T-helper 2 cell treated with Interferon-gamma antibody and Interleukin-4, amounts not matched to agents 100 ng/mL and 5 ng/mL, for 36 hours (primary cell): Measurements from ENCODE around the gene AHI1. TPM values are rescaled to one million over a fixed set of nuclear protein-coding genes. Genes with fewer than 3 reads are reported as not detected.

Source experiments
- intact Hi-C: fragments of 100-400 bp; cut with micrococcal nuclease; formaldehyde crosslinking; loops from one replicate; pipeline ENCODE4 v1.15.1; 2023
- total RNA-seq: library from RNA; stranded (reverse); gene quantifications from 2 replicates; pipeline ENCODE4 v1.2.3, GENCODE V29; 2022

The AHI1 gene
- total RNA-seq, 1 donor from 2014 or later, result 33.9 TPM

DNA sequence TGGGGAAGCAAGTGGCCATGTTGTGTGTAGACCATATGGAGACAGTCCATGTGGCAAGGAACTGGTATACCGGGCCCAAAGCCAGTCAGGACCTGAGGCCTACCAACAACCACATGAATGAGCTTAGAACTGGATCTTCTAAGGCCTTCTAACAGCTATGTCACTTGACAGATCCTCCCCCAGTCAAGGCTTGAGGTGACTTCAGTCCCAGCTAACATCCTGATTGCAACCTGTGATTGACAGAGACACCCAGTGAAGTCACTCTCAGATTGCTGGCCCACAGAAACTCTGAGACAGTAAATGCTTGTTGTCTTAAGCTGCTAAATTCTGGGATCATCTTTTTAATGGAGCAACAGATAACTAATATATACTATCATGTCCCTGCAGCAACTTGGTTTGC lies 32.9 kb downstream of the AHI1 start:
- intact Hi-C loops, result no loop called here

DNA sequence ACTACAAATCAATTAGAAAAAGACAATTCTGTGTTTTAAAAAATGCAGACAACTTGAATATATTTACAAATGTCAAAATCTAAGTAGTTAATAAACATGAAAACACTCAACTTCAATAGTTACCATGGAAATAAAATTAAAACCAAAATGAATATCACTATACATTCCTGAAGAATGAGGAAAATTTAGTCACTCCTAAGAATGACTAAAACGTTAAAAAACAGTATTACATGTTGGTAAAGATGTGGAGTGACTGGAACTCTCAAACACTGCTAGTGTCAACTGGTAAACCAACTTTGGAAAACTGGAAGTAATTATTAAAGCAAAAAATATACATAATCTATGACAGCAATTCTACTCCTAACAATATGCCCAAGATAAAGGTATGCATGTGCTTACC lies 36.3 kb downstream of the AHI1 start:
- intact Hi-C loops, result no loop called here

DNA sequence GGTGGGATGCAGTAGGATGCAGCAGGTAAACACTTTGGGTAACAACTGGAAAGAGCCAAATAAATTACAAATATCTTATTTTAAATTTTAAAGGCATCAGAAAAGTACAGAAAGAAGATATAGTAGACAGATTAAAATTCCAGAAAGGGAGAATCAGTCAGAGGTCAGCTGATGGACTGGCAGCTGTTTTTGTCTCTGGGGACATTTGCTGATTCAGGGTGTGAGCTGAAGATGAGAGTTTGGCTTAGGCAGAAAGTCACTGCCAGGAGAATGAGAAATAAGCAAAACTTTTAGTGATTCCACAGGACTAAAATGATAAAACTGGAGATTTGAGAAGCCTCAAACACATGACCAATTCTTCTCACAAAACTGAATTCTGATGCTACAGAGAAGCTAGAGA lies 39.5 kb downstream of the AHI1 start:
- intact Hi-C loops, result no loop called here

DNA sequence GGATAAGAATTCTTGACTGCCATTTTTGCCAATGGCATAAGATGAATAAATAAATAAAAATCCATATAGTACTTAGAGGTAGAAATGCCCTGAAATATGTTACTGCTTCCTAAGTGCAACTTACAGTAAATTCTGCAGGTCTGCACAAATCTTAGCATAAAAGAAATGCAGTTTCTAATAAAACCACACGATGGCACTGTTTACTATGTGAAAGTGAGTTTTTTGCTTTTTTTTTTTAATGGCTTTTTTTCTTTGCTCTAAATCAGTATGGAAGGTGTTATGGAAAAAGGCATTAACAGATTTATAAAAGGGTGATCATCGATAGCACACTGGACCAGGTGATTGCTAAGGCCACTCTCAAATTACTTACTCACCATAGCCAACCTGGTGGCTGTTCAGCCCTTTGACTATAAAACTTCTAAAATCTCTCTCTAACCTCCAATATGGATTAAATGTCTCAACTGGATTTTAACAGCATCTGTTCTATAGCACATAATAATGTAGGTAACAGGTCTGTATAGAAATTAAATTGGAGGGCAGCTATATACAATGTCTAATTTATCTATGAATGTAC lies 45.8 kb downstream of the AHI1 start:
- intact Hi-C loops, result loop anchor here (1.0 to 5.0 kb wide), 3 partner anchors 46 to 866 kb away; partner anchors contain the start of gene AHI1

DNA sequence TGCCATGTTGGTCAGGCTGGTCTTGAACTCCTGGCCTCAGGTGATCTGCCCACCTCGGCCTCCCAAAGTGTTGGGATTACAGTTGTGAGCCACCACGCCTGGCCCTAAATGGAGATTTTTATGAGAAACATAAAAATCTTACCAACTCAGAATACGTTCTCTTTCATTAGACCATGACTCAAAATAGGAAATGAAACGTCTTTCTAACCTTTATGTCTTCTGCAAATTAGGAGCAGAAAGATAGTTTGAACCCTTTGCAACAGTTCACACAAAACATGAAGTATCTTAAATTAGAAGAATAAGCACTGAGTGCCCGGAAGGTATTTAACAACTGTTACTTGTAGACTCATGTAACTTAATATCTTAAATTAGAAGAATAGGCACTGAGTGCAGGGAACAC lies 48.3 kb downstream of the AHI1 start:
- intact Hi-C loops, result no loop called here

DNA sequence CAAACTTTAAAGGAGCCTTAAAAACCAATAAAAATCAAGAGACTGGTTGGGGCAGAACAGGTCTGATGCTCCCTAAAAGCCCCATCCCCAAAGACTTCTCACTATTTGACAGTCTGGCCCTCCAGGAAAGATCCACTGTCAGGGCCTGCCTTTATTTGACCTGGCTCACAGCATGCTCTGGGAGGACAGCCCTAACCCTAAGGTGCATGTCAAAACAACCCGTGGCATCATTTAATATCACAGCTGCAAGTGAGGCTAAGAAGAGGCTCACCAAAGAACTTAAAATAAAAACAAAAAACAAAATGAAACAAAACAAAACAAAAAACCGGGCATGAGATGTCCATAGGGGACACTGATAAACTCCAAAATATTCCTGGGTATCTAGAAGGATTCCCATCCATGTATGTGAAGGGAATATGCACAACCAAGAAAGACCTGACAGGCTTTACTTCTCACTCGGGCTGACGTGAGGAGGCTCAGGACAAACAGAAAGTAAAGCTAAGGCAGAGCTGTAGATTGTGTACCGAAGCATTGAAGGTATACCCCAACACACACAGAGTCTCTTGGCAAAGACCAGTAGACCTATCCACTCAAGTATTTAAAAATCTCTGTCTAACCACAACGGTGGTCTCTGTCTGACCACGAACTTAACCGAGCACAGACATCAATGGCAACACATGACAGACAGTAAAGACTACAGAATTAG lies 57.3 kb downstream of the AHI1 start:
- intact Hi-C loops, result no loop called here

DNA sequence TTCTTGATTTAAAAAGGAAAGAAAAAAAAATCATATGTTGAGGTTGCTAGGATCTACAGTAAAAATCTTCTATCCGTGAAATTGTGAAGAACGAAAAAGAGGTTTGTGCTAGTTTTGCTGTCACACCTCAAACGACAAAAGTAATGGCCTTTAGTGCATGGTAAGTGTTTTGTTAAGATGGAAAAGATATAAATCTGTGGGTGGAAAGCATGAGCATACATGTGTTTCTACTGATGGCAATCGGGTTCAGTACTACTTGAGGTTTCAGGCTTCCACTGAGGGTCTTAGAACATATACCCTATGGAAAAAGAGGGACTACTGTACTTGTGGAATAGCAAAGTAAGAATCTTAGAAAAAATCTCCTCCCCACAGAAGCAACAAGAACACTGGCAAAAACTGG lies 58.0 kb downstream of the AHI1 start:
- intact Hi-C loops, result loop anchor here (1.0 to 5.0 kb wide), 4 partner anchors 259 to 1265 kb away; partner anchors contain the start of gene MYB

DNA sequence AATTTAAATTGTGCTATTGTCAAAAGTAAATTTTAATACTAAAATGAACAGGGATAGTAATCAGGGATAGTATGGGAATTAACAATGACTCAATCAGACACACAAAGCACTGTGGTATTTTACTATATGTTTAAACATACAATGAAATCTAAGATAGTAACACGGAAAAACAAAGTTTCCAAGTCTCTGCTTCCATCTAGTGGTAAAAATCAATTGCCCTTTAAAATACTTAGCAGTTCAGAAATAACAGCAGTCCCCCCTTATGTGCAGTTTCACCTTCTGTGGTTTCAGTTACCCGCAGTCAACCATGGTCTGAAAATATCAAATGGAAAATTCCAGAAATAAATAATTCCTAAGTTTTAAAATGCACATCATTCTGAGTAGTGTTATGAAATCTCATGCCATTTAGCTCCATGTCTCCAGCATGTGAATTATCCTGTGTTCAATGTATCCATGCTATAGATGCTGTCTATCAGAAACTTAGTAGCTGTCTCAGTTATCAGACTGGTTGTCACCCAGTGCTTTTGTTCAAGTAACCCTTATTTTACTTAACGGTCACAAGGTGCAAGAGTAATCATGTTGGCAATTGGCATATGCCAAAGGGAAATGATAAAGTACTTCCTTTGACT lies 58.5 kb downstream of the AHI1 start:
- intact Hi-C loops, result loop anchor here (1.0 to 5.0 kb wide), 4 partner anchors 258 to 1264 kb away; partner anchors contain the start of gene MYB

DNA sequence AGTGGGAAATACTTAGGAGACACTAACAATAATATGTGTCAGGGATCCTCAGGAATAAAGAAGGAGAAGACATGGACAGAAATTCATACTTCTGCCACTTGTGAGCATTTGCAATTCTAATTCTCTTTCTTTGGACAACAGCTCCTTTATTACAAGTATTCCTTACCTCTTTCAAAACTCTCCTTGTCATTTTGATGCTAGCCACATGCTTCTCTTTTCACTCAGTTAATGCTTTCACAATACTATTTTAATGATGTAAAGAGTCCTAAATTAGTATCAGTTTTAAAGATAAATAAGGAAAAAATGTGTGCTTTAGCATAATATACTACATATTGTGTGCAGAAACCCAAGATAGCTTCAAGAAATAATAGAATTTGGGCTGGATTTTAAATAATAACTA lies 62.5 kb downstream of the AHI1 start:
- intact Hi-C loops, result loop anchor here (5.0 kb wide), 1 partner anchor 423 kb away; no protein-coding TSS in a partner anchor

DNA sequence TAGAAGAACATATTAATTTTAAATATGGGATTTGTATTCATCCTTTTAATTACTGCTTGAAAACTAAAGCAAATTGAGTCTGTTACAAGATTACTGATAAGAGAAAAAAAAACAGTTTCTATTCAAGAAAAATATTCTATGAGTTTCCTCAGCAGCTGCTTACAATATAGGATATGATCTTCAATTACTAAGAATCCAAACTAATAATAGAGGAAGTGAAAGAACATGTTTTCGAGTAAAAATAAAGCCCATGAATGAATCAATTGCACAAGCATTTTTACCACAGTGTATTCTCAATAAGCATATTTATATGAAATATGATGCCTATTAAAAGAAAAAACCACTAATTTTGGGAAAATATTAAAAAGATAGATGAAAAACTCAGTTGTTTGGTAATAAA lies 63.4 kb downstream of the AHI1 start:
- intact Hi-C loops, result no loop called here

DNA sequence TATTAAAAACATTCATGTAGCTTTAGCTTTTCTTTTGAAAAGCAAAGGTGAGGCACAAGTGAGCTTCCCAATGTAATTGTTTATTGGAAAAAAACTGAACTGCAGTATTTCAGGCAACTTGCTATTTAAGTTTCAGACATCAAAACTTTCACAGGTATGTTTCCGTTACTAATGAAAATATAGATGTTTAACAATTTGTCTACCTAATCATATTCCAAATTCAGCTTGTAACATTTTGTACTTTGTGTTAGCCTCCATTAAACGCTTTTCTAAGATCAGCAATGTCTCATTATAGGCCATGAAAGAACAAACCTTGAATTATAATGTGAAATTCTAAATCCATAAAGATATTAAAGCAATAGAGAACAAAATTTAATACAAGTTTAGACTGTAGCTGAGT lies 69.5 kb downstream of the AHI1 start:
- intact Hi-C loops, result no loop called here

DNA sequence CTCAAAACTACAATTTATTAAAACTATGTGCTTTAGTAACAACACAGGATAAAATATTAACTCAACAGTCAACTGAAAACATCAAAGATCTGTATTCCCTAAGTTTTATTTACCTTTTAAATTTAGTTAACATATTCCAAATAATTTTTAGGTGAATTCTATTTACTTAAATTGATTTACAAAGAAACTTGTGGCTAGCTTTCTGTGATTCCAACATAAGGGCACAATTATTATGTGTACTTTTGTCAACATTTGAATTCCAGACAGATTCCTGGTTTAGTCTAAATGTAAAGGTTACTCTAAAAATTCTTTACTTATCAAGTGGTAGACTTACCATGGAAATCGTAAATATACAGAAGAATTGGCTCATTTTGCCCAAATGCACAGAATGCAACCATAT lies 70.7 kb downstream of the AHI1 start:
- intact Hi-C loops, result no loop called here

DNA sequence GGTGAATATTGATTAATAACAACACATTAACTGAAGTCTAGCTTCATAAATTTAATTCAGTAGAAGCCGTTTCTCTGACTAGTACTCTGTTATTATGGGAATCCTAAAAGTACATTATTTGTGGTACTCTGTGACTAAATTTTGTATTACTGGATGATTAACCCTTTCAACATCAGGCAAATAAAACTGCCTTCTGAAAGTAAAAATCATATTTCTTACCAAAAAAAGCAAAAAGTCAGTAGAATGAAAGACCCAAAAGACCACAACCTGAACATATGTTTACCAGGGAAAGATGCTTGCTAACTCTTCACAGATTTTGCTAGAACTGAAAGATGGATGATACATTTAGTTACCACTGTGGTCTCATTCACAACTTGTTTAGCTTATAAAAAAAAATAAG lies 73.2 kb downstream of the AHI1 start:
- intact Hi-C loops, result loop anchor here (5.0 kb wide), 1 partner anchor 212 kb away; no protein-coding TSS in a partner anchor

DNA sequence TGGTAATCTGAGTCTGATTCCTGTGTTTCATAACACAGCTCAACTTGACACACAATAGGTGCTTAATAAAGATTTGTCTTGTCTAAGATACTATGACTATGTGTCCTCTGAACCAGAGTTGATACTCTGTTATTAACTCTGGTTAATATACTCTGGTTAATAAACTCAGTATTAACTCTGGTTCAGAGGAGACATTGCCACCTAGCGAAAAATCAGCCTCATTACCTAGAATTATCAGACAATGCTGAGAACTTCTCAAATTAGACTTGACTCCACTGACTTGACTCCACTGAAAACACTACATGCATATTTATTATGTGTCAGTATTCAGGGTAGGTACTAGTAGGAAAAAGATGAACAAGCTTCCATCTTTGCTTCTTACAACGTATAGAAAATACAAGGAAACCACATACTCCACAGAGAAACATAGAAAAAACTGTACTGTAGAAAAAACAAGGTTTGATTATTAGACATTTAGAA lies 73.9 kb downstream of the AHI1 start:
- intact Hi-C loops, result loop anchor here (1.0 to 5.0 kb wide), 2 partner anchors 211 to 278 kb away; no protein-coding TSS in a partner anchor

DNA sequence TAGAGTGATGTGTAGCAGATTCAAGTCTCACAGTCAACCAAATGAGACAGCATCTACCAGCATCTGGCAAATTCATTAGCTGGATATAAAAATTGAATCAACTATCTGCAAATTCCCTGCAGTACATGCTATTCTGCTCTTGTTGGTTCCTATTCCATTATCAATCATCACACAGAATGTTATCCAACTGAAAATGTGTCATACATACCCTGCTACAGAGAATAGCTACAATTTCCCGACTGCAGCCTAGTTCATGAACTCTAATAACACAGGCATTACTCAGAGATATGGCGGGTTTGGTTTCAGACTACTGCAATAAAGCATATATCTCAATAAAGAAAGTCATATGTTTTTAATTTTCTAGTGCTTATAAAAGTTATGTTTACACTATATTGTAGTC lies 78.4 kb downstream of the AHI1 start:
- intact Hi-C loops, result no loop called here

DNA sequence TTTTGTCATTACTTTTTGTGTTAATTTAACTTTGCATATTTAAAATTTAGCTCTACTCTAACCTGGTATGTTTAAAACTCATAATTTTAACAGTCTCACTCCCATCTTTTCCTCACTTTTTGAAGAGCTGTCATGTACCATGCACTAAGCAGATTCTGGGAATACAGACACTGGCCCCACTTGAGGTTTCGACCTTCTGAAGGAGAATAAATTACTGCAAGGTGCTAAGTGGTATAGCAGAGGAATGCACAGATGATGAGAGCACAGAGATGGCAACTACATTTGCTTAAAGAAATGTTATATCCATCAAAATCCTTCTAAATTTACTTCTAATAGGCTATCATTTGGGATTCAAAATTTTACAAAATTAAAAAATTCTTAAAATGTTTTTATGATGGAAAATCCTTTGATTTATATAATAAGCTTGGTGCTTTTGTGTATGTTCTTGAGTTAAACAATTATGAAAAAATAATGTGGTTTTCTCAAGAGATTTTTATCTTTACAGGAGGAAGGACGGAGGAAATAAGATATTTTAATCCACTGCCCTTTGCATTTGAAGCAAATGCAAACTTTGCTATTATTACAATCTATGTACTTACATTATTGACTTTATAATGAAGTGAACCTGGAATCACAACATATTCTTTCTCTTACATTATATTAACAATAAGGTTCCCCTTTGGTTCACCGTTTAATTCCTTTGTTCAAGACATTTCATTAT lies 79.3 kb downstream of the AHI1 start:
- intact Hi-C loops, result no loop called here

DNA sequence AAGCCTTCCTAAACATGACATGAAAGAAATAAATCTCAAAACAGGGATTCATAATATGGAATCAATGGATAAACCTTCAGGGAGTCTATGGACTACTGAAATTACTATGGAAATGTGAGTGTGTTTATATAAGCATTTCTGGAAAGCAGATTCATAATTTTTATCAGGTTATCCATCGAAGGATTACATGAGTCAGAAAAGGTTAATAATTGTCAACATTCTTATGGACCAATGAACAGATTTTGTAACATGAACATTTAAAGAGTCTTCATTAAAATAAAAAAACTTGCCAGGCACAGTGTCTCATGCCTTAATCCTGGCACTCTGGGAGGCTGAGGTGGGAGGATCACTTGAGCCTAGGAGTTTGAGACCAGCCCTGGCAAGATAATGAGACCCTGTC lies 84.8 kb downstream of the AHI1 start:
- intact Hi-C loops, result no loop called here

DNA sequence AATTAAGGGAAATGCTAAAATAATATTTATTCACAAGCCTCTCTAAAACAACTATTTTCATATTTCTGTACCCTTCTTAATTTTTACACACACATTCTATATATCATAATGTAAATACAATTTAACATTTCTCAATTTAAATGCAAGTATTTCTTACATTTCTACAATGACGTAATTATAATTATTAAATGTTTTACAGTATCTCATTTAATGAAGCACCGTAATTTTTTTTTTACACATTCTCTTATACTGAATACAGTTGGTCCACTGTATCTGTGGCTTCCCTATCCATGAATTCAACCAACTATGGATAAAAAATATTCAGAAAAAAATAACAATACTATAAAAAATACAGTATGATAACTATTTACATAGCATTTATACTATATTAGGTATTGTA lies 85.7 kb downstream of the AHI1 start:
- intact Hi-C loops, result no loop called here

DNA sequence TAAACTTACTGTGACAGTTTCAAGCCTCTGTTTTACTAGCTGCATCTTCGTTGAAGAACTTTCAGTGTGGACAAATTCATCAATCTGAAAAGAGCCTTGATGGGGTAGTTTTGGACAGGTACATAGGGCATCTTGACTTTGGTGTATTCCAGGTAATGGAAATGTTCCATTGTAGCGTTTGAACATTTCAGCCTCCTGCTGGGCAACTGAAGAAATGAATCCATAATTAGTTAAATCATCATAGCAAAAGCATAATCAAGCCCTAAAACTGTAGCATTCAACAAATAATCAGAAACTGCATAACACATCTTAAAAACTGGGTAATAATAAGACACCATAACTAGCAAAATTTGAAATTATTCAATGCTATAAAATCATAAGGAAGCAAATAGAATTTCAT lies 86.2 kb downstream of the AHI1 start:
- intact Hi-C loops, result no loop called here

DNA sequence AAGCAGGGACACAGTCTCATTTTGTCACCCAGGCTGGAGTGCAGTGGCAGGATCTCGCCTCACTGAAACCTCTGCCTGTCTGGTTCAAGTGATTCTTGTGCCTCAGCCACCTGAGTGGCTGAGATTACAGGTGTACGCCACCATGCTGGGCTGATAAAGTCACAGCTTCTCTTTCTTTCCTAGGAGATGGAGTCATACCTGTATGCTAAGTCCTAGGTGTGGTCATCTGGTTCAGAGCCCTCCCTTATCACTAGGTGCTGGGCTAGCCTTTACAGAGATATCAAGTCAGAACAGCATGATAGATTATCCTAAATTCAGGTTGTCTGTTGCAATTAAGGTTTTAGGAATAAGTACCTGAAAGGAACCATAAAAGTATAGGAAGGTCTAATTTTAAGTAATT lies 86.7 kb downstream of the AHI1 start:
- intact Hi-C loops, result no loop called here

DNA sequence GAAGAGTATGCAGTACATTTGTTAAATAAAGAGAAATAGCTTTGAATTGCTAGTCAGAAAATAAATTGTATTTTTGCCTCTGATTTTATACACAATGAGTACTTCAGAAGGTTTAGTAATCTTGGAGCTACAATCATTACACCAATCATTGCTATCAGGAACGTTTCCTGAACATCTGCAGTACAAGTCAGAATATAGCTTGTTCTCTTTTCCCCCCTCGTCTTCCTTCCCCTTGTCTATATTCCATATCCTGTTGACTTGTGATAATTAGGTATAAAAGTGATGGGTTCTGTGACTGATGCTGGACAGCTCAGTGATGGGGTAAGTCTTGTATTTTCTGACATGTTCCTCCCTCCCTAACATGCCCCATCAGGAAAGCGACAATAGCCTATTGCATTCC lies 94.0 kb downstream of the AHI1 start:
- intact Hi-C loops, result no loop called here

DNA sequence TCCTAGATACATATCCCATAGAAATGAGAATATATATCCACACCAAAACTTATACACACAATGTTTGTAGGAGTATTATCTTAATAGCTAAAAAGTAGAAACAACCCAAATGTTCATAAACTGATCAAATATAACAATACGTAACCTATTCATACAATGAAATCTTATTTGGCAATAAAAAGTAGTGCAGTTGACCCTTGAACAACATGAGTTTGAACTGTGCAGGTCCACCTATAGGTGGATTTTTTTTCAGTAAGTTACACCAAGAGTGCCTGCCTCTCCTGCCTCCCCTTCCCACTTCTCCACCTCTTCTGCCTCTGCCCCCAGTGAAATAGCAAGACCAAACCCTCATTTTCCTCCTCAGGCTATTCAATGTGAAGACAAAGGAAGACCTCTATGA lies 95.2 kb downstream of the AHI1 start:
- intact Hi-C loops, result no loop called here
